Adipose tissue (tissue), 3 donors: ENCODE results near the gene DNHD1. TPM values are rescaled to one million over a fixed set of nuclear protein-coding genes. Genes with fewer than 3 reads are reported as not detected.
A peak's percentile ranks its signal among the peaks of the same experiment; 100 is the strongest.

Experiments used
- H3K27ac ChIP-seq: one replicate; pipeline ENCODE4 v1.5.1; 2013; ENCODE audit warnings: low read depth, low read length
- WGBS, 3 donors: extraction: QIAGEN DNeasy Blood & Tissue Kit; methylation state at CpG; one replicate each; pipeline ENCODE4 v1.1.7; 2013; 5-methylcytosine and 5-hydroxymethylcytosine counted together
- polyA plus RNA-seq, 3 donors: library from polyadenylated mRNA; stranded (reverse); fragments of 200-250 nt; gene quantifications; one replicate each; pipeline ENCODE4 v1.2.3, GENCODE V29; 2013
- donor health status: healthy with polysubstance abuse.
- donor health status: Bipolar disorder and iron deficiency.
- donor health status: healthy.

DNHD1 gene
- polyA plus RNA-seq, 3 donors = 2.7 to 13.7 (median 10.6) TPM

DNA sequence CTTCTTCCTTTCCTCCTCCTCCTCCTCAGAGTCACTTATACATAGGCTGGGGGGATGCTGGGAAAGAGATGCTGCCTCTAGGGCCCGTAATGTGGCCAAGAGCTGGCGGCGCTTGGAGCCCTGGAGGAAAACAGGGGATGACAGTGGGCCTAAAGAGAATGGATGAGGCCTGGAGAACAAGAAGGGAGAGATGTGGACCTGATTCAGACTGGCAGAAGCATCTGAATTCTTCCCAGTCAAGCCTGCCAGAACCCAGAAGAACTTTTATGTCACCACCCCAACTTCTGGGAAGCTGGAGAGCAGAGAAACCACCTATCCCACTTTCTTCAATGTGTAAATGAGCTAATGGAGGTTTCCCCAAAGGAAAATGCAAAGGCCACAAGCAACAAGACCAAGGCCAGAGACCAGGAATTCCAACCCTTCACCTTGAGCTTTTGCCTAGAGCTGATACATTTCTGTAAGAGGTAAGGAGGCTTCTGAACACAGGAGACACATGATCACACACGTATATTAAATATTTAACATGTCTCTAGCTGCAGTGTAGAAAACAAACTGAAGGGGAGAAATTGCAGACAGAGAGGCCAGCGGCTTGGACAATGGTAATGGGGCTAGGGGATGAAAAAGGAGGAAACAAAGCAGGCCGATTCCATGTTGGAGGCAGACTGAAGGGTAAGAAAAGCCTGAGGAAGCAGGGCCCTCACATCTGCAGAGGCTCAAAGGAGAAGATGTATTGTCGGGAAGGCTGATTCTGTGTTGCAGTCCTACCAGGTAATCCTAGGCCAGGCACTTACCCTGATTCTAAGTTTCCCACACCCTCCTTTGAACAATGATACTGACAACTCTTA lies 105.2 kb downstream of the DNHD1 start:
- WGBS, 3 donors = 49 to 54% (median 51%) methylated on average over 7 of the region's 7 CpGs
- H3K27ac ChIP-seq = no peak overlapping the region

DNA sequence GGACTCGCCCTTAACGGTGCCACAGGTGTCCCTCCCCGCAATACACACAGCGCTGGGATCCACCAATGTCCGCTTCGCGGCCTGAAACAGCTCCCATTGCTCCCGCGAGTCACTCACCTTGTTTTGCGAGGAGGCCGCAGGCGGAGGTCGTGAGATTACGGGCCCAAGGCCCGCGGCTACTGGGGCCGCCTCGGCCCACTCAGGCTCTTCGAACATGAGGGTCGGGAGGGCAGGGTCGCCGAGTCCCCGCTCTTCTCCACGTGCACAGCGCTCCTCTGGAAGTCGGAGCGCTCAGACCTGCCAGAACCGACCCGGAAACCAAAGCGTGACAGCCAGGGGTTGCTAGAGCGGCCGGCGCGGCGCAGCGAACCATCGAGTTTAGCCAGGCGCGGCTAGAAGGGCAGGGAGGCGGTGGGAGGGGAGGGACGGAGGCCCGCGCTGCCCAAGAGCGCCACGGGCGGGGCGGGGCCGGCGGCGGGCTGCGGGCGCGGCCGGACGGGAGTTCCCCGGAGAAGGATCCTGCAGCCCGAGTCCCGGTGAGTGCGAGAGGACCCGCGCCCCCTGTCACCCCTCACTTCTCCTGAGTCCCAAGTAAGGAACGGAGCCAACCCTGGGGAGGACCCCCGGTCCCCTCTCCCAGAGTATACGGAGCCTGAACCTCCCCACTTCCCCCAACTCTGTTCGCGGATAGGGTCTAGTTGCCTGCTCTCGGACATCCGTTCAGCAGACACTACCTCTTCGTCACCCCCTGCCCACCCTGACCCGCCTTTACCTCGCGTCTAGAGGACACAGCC lies 106.4 kb downstream of the DNHD1 start, which contains the start of the genes ILK and RRP8:
Gene ILK (plus strand): TSS at position 488 of the 794 bp plus-strand sequence. CDS start 498 bp downstream, outside the sequence.
Gene RRP8 (minus strand): TSS at position 330 of the 794 bp plus-strand sequence. CDS start 114 bp downstream, at position 216.
- 1% methylated on average over 63 to 72 of the region's 72 CpGs for WGBS, 3 donors

DNA sequence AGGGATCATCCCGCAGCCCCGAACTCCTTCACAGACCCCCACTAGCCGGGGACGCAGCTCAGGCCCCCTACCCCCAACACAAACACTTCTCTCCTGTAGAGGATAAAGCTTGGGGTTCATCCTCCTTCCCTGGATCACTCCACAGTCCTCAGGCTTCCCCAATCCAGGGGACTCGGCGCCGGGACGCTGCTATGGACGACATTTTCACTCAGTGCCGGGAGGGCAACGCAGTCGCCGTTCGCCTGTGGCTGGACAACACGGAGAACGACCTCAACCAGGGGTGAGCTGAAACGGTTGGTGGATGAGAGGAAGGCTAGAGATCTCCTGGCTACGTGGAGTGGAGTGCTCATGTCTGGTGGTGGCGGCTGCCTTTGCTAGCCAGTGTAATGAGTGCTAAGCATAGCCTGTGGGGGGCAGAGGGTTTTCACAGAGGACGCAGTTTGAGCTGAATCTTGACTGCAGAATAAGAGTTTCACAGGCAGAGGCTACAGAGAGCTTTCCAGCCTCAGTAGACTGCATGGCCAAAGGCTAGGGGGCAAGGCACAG lies 107.1 kb downstream of the DNHD1 start:
- WGBS, 3 donors = 0 to 1% (median 1%) methylated on average over 20 of the region's 20 CpGs
- H3K27ac ChIP-seq = peak overlapping the region; percentile 48

More for the DNA sequence above, 106.4 kb downstream of the DNHD1 start, which contains the start of the genes ILK and RRP8:
- peak within 1 kb of the TSS; percentile 48 for H3K27ac ChIP-seq

DNA sequence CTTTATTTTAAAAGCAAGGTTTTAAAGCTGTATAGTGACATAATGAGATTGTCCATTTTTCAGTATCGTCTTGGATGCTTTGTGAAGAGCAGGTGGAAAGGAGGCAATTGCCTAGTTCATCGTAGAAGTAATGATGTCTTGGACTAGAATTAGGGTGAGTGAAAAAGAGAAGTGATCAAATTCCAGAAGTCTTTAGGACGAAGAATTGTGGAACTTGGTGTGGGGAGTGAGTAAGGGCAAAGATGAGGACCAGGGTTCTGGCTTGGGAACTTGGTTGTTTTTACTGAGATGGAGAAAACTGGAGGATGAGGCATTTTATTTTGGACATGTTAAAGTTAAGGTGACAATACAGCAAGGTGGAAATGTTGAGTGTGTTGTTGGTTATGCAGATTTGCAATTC lies 107.7 kb downstream of the DNHD1 start:
- WGBS, 3 donors = 6 to 16% (median 13%) methylated on average over 3 of the region's 3 CpGs

DNA sequence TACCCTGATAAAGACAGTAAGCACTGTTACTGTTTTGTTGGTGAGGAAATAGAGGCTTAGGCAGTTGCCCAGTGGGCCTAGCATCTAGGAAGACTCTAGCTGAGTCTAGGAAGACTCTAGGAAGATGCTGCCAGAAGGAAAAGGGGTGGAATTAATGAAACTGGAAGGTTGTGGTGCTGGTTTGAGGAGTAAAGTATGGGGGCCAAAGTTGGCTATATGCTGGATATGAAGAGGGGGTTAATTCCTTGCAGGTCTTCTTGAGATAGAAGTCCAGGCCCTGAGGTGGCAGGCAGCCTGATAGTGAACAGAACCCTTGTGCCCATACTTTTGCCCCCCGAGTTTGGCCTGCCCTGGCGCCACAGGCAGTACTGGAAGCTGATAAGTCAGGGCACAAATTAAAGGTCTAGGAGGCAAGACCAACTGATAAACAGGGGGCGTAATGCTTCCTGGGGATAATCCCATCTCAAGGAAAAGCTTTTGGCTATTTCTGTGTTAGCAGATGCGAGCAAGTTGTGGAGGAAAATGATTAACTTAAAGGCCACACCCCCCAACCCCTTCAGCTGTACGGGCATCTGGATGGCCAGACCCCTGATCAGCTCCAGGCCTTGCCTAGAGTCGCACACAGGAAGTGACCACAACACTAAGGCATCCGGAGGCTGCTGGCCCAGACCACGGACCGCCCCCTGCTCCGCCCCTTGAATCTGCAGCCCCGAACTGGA lies 109.5 kb downstream of the DNHD1 start:
- WGBS, 3 donors = 9 to 12% (median 12%) methylated on average over 11 of the region's 11 CpGs
- H3K27ac ChIP-seq = peak overlapping the region; percentile 13

More for the DNA sequence above, 107.7 kb downstream of the DNHD1 start:
- H3K27ac ChIP-seq = no peak overlapping the region

DNA sequence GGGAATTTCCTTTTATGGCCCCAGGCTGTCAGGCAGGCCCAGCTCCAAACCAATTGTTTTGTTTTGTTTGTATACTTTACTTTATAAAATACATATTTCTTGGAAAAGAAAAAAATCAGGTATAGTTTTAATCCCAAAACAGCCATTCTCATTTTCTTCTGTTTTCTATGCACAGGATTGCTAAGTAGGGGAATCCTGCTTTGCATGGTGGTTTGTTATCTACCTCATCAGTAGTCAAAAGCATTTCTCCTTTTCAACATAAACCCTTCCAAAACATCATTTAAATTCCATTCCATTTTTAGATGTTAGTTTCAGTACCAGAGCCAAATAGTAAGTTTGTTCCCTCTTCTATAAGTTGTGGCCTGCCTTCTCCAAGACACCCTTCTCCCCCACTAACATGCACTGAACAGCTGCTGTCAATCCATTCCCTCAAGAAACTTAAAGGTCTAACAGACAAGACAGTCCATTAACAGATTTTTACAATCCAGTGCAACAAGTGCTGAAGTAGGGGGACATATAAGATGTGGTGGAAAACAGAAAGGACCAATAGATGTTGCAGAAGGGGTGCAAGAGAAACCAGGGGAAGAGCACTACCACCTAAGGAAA lies 110.2 kb downstream of the DNHD1 start:
- H3K27ac ChIP-seq = no peak overlapping the region

DNA sequence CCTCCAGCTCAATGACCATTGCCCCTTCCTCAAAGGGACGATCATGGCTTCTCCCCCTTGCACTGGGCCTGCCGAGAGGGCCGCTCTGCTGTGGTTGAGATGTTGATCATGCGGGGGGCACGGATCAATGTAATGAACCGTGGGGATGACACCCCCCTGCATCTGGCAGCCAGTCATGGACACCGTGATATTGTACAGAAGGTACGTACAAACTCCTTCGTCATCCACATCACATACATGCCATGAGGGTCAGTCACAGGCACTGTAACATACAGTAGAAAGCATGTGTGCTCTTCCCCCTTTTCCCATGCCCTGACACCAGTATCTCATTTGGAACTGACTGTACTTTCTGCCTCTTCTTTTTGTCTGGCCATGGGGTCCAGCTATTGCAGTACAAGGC lies 110.9 kb downstream of the DNHD1 start:
- 88 to 90% (median 89%) methylated on average over 9 of the region's 9 CpGs for WGBS, 3 donors
- H3K27ac ChIP-seq = no peak overlapping the region

DNA sequence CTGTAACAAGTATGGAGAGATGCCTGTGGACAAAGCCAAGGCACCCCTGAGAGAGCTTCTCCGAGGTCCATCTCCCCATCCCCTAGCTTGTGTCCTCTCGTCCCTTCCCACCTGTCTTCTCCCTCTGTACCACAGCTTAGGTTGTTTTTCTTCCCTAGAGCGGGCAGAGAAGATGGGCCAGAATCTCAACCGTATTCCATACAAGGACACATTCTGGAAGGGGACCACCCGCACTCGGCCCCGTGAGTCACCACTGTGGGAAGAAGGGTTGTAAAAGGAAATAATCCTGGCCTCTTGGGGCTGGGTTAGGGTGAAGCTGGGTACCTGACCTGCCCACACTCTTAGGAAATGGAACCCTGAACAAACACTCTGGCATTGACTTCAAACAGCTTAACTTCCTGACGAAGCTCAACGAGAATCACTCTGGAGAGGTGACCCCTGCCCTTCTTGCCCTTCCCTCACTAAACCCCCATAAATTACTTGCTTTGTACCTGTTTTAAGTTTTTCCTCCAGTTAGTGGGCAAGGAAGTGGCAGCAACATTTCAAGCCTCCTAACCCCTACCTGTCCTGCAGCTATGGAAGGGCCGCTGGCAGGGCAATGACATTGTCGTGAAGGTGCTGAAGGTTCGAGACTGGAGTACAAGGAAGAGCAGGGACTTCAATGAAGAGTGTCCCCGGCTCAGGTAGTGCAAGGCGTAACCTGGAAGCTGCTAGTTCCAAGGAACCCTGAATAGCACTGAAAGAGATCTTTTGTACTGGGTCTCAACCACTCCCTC lies 111.8 kb downstream of the DNHD1 start:
- H3K27ac ChIP-seq = no peak overlapping the region
- 86 to 93% (median 90%) methylated on average over 14 of the region's 14 CpGs for WGBS, 3 donors

DNA sequence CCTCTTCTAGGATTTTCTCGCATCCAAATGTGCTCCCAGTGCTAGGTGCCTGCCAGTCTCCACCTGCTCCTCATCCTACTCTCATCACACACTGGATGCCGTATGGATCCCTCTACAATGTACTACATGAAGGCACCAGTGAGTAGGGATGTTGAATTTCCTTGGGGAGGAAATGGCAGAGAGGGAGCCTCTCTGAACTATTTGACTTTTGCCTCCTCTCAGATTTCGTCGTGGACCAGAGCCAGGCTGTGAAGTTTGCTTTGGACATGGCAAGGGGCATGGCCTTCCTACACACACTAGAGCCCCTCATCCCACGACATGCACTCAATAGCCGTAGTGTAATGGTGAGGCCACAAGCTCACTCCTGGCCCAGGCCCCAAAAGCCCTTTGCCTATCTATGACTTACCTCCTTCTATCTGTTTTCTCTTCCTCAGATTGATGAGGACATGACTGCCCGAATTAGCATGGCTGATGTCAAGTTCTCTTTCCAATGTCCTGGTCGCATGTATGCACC lies 112.5 kb downstream of the DNHD1 start:
- WGBS, 3 donors = 73 to 89% (median 83%) methylated on average over 8 of the region's 8 CpGs
- H3K27ac ChIP-seq = no peak overlapping the region

DNA sequence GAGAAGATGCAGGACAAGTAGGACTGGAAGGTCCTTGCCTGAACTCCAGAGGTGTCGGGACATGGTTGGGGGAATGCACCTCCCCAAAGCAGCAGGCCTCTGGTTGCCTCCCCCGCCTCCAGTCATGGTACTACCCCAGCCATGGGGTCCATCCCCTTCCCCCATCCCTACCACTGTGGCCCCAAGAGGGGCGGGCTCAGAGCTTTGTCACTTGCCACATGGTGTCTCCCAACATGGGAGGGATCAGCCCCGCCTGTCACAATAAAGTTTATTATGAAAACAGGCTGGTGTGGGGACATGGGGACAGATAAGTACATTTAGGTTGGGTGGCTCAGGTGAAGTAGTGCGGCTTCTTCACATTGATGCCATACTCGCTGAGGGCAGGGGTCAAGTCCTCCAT lies 113.5 kb downstream of the DNHD1 start:
- WGBS, 3 donors = 89 to 94% (median 91%) methylated on average over 6 of the region's 6 CpGs
- H3K27ac ChIP-seq = no peak overlapping the region

DNA sequence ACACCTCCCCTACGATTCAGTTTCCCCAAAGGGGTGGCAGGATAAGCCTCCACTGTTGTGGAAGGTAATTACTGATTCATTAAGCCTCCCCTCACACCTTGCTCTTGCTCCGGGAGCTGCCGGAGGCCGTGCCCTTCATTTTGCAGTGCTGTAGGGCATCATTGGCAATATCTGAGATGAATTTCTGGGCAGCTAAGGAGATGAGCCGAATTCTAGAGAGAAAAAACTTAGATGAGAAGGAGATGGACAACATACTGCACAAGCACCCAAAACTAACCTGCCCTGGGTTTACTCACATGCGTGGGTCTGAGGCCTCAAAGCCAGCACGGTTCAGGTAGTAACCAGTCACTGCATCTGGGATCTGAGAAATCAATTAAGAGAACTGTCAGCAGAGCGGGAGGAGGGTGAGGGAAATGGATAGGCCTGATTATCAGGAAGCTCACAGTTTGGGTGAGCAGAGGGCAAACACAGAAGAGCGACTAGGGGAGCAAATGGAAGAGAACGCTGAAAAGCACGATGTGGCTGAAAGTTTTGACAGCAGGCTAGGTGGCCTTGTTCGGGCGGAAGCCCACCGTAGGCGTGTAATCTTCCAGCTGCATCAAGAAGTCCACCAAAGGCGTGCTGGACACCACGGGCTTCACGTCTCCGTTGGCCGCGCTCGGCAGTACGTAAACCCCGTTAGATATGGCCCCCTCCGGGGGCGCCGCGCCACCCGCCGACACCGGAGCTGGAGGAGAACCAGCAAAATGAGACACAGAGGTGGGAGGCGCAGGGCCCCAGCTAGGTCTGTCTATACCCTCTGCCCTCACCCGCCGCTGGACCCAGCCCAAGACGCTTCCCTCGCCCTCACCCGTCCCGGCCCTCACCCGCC lies 114.2 kb downstream of the DNHD1 start:
- 12 to 14% (median 13%) methylated on average over 39 of the region's 39 CpGs for WGBS, 3 donors

DNA sequence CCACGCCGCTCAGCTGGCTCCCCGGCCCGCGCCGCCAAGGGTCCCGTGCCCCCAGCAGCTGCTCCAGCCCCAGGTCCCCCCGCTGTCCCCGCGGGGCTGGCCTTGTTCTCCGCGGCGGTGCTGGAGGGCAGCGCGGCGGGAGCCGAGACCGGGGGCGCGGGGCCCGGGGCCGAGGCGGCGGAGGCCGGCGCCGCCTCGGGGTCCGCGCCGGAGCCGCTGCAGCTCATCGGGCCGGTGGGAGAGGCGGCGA lies 114.8 kb downstream of the DNHD1 start:
- H3K27ac ChIP-seq = peak overlapping the region; percentile 3
- WGBS, 3 donors = 1% methylated on average over 28 to 36 of the region's 36 CpGs

More for the DNA sequence above, 114.2 kb downstream of the DNHD1 start:
- peak overlapping the region; percentile 3 for H3K27ac ChIP-seq

DNA sequence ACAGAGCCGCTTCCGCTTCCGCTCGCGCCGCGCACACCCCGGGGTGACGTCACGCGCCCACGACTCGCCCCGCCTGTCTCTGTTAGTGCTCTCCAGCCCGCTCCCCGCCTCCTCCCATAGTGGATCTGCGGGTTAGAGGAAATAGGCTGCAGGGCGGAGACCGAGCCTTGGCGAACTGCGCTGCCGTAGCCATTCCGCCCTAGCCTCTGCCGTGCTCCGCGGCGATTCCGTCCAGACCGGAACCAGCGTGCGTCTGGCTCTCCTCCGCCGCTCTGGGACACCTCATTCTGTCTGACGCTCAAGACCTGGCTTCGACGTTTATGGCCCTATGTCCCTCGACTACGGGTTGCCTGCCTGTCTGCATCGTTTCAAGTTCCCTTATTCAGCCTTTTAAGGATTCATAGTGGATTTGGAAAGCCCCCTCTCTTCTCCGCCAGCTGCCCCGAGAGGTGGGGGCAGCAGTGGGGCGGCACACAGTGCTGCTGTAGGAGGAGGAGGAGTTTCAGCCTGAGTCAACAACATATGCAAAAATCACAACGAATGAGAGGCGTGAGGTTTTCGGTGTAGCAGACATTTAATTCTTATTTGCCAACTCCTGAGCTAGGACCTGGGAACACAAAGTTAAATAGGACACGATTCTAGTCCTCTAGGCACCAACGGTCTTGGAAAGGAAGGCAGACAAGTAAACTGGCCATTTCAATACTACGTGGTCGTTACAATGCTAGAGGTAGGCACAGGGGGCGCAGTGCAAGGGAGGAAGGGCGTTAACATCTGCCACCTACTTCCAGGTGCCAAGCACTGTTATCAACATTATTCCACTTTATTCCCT lies 115.3 kb downstream of the DNHD1 start, which contains the start of gene TAF10:
Gene TAF10 (minus strand): TSS at position 4 of the 829 bp plus-strand sequence. CDS start 27 bp downstream, outside the sequence.
- peak within 1 kb of the TSS; percentile 84 for H3K27ac ChIP-seq
- WGBS, 3 donors = 0 to 1% (median 1%) methylated on average over 44 to 51 of the region's 51 CpGs

DNA sequence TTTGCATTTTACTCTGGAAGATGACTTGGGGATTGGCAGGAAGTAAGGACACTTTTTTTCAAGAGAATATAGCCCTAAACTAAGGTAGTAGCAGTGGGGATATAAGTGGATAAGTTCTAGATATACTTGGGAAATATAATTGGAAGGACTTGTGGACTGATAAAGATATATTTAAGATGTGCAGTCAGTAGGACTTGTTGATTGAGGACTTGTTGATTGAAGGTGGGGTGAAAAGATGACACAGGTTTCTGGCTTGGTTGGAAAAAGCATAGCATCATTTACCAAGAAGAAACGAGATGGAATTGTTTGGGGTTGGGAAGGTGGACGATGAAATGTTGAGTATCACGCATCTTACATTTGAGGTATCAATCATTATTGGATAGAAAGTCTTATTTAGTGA lies 116.4 kb downstream of the DNHD1 start:
- H3K27ac ChIP-seq = no peak overlapping the region
- WGBS, 3 donors = 91 to 97% (median 97%) methylated on average over 3 of the region's 3 CpGs

DNA sequence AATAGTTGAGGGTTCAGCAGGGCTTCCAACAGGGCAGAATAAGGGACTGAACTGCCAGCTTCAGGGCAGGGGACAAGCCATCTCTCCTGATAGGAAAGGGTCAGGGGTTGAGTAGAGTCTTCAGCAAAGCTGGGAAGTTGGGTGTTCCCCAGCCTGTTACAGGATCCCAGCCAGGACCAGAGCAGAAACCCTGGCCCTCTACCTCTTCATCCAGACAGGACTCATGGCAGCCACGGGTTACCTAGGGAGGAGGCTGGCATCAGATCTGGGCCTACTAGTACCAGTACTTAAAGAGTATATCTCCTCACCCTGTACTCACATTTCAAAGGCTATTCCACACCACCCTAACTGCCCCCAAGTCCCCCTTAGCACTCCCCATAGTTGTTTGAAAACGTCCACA lies 117.4 kb downstream of the DNHD1 start:
- H3K27ac ChIP-seq = no peak overlapping the region
- 76 to 90% (median 89%) methylated on average over 2 of the region's 2 CpGs for WGBS, 3 donors
